GM12878 (cell line): ENCODE results near the gene DGAT2. TPM values are rescaled to one million over a fixed set of nuclear protein-coding genes. Genes with fewer than 3 reads are reported as not detected.

Source experiments
- ATAC-seq: fragments of 200-7000 bp; cut with Tn5 transposase; 3 replicates; pipeline ENCODE4 v1.9.1; 2020; ENCODE audit warnings: mild to moderate bottlenecking, moderate library complexity
- BruUV-seq: library from RNA; stranded (reverse); fragments of 400-500 nt; replicated peaks from 2 replicates; lab custom pipeline; 2021; lab: Mats Ljungman, UMichigan
- CTCF ChIA-PET: fragments of 300-600 bp; sonication (Branson Sonifier 250); formaldehyde crosslinking; extraction: SDS; loops from one replicate; lab custom pipeline; 2021; ENCODE audit warnings: inconsistent platforms; lab: Yijun Ruan, JAX
- POLR2A ChIA-PET: fragments of 350-600 bp; formaldehyde crosslinking; extraction: SDS; loops from one replicate; lab custom pipeline; 2021; ENCODE audit warnings: inconsistent platforms; lab: Charles Lee
- RAD21 ChIA-PET: fragments of 300-600 bp; sonication (Branson Sonifier 250); formaldehyde crosslinking; loops from one replicate; lab custom pipeline; 2023; ENCODE audit warnings: antibody characterized with exemption; ENCODE audit not compliant: unreplicated experiment; lab: Charles Lee
- SMC1A ChIA-PET: fragments of 300-600 bp; sonication (Branson Sonifier 250); formaldehyde crosslinking; loops from one replicate; lab custom pipeline; 2023; ENCODE audit not compliant: unreplicated experiment, uncharacterized antibody; lab: Charles Lee
- DNase-seq: peaks from one replicate; pipeline ENCODE4 v3.0.0-alpha.2; 2011; ENCODE audit warnings: low read depth, low spot score
- FAIRE-seq: peaks from 3 replicates; lab custom pipeline; 2011; peaks lifted over from hg19 to GRCh38; lab: Jason Lieb, UNC
- H2AFZ ChIP-seq: 2 replicates; pipeline ENCODE4 v1.6.0; 2011; ENCODE audit warnings: low read depth, low read length, control low read depth; ENCODE audit not compliant: control insufficient read depth
- H3K27ac ChIP-seq: 2 replicates; pipeline ENCODE4 v1.5.1; 2011; ENCODE audit warnings: control low read depth; ENCODE audit not compliant: control insufficient read depth, insufficient read depth
- H3K27me3 ChIP-seq, 2 experiments: replicated peaks in 1 of 2; 2 replicates each; pipeline versions ENCODE4 v1.6.0 to v1.6.1; 2011; ENCODE audit warnings: low read length in 1 of 2; ENCODE audit not compliant: control insufficient read depth in 2 of 2, insufficient read depth in 2 of 2
- H3K36me3 ChIP-seq, 2 experiments: 2 replicates each; pipeline ENCODE4 v1.5.1; 2011; ENCODE audit warnings: low read length in 1 of 2; ENCODE audit not compliant: control insufficient read depth in 2 of 2, insufficient read depth in 2 of 2
- H3K4me1 ChIP-seq: 2 replicates; pipeline ENCODE4 v1.6.1; 2011; ENCODE audit warnings: mild to moderate bottlenecking, low read length, moderate library complexity, mixed read lengths; ENCODE audit not compliant: control insufficient read depth, insufficient read depth
- H3K4me2 ChIP-seq: 2 replicates; pipeline ENCODE4 v1.6.0; 2011; ENCODE audit warnings: control low read depth; ENCODE audit not compliant: control insufficient read depth, insufficient read depth
- H3K4me3 ChIP-seq: fragments of 200-600 bp; sonication (generic); 2 replicates; pipeline ENCODE4 v1.5.1; 2016
- H3K79me2 ChIP-seq: 2 replicates; pipeline ENCODE4 v1.6.0; 2011; ENCODE audit warnings: low read length; ENCODE audit not compliant: control insufficient read depth, insufficient read depth
- H3K9ac ChIP-seq: 2 replicates; pipeline ENCODE4 v1.8.0; 2011; ENCODE audit warnings: low read length, control low read depth, mixed read lengths; ENCODE audit not compliant: control insufficient read depth, insufficient read depth
- H3K9me3 ChIP-seq: replicated peaks from 3 replicates; pipeline ENCODE4 v1.5.1; 2011; ENCODE audit warnings: mild to moderate bottlenecking, low read length; ENCODE audit not compliant: control insufficient read depth, insufficient read depth
- H4K20me1 ChIP-seq: 2 replicates; pipeline ENCODE4 v1.6.0; 2011; ENCODE audit not compliant: control insufficient read depth, insufficient read depth
- CHD2 ChIP-seq: IDR thresholded peaks from 2 replicates; pipeline ENCODE4 v1.6.1; 2011; ENCODE audit warnings: low read depth, low read length, improper control_type of control experiment, borderline replicate concordance
- CHD4 ChIP-seq: fragments of 200-600 bp; sonication (generic); IDR thresholded peaks from 2 replicates; pipeline ENCODE4 v1.6.1; 2016; ENCODE audit warnings: mild to moderate bottlenecking
- HDAC2 ChIP-seq: fragments of 200-600 bp; sonication (generic); IDR thresholded peaks from 2 replicates; pipeline ENCODE4 v1.6.1; 2017
- IRF4 ChIP-seq: IDR thresholded peaks from 2 replicates; pipeline ENCODE4 v1.6.1; 2011; ENCODE audit warnings: low read depth, low read length
- MXI1 ChIP-seq: fragments of 150-350 bp; IDR thresholded peaks from 2 replicates; pipeline ENCODE4 v1.6.1; 2011; ENCODE audit warnings: low read depth, mild to moderate bottlenecking, inconsistent platforms, low read length, improper control_type of control experiment
- MYB ChIP-seq: fragments of 150-350 bp; IDR thresholded peaks from 2 replicates; pipeline ENCODE4 v1.6.1; 2014; ENCODE audit warnings: mild to moderate bottlenecking, low read depth, low read length, borderline replicate concordance
- NRF1 ChIP-seq: conservative IDR thresholded peaks from 2 replicates; pipeline ENCODE4 v1.6.1; 2011; ENCODE audit warnings: mild to moderate bottlenecking, low read depth, low read length, improper control_type of control experiment
- PML ChIP-seq: IDR thresholded peaks from 2 replicates; pipeline ENCODE4 v1.6.1; 2012; ENCODE audit warnings: low read length, inconsistent platforms
- SMC3 ChIP-seq: IDR thresholded peaks from 2 replicates; pipeline ENCODE4 v1.6.1; 2011; ENCODE audit warnings: low read length, improper control_type of control experiment, borderline replicate concordance
- TCF3 ChIP-seq: IDR thresholded peaks from 2 replicates; pipeline ENCODE4 v1.6.1; 2012; ENCODE audit warnings: low read depth, mild to moderate bottlenecking, low read length, borderline replicate concordance; ENCODE audit not compliant: insufficient read depth
- YY1 ChIP-seq: IDR thresholded peaks from 2 replicates; pipeline ENCODE4 v1.6.1; 2011; ENCODE audit warnings: low read depth, mild to moderate bottlenecking, low read length
- ZNF24 ChIP-seq: fragments of 450-650 bp; IDR thresholded peaks from 2 replicates; pipeline ENCODE4 v1.6.1; 2017; ENCODE audit warnings: antibody characterized with exemption, mild to moderate bottlenecking
- WGBS: methylation state at CpG from one replicate; pipeline ENCODE4 v1.1.6; 2016; ENCODE audit warnings: low lambda C conversion rate; ENCODE audit not compliant: insufficient replicate concordance, insufficient coverage; ENCODE audit errors: missing lambda C conversion rate; 5-methylcytosine and 5-hydroxymethylcytosine counted together
- in situ Hi-C: fragments of 300-500 bp; cut with MboI; formaldehyde crosslinking; loops from 9 replicates; pipeline ENCODE4 v1.14.3; 2018; ENCODE audit warnings: mixed read lengths
- intact Hi-C: fragments of 100-400 bp; cut with micrococcal nuclease; formaldehyde crosslinking; loops from one replicate; pipeline ENCODE4 v1.14.2; 2022; ENCODE audit not compliant: unreplicated experiment
- polyA plus RNA-seq, 11 experiments: library from polyadenylated mRNA; depleted of rRNA in 4 of 11; unstranded in 6 of 11; stranded (reverse) in 5 of 11; fragments of >200 nt; fragmentation: Nextera tagmentation in 4 of 11; fragmentation: Illumina TruSeq in 1 of 11; extraction: Ambion mirVana in 4 of 11; extraction: Trizol in 1 of 11; gene quantifications; 1 replicate in 1 of 11; 2 replicates in 10 of 11; pipeline versions ENCODE4 v1.2.1 to v1.2.3, GENCODE V29; 2011 to 2016; ENCODE audit warnings: inconsistent platforms in 2 of 11, missing spikeins in 2 of 11, low read depth in 1 of 11
- total RNA-seq, 4 experiments: library from RNA; depleted of rRNA in 3 of 4; stranded (reverse); fragments of >200 nt in 3 of 4; fragmentation: Illumina TruSeq in 1 of 4; extraction: Trizol in 1 of 4; gene quantifications; 2 replicates each; pipeline versions ENCODE4 v1.2.1 to v1.2.3, GENCODE V29; 2013 to 2021
- TF ChIP-seq, protein P1 (sequence below): IDR thresholded peaks from 2 replicates; pipeline ENCODE4 v1.6.1; 2012; ENCODE audit warnings: low read depth, low read length, improper control_type of control experiment
- TF ChIP-seq, protein P2 (sequence below): IDR thresholded peaks from 2 replicates; pipeline ENCODE4 v1.6.1; 2012; ENCODE audit warnings: low read depth, low read length, improper control_type of control experiment
- TF ChIP-seq, protein P3 (sequence below): fragments of 450-650 bp; IDR thresholded peaks from 2 replicates; pipeline ENCODE4 v1.6.1; 2017; ENCODE audit warnings: mild to moderate bottlenecking, low read depth, inconsistent platforms; ENCODE audit not compliant: poor library complexity, severe bottlenecking
- TF ChIP-seq, protein P4 (sequence below): fragments of 450-650 bp; IDR thresholded peaks from 2 replicates; pipeline ENCODE4 v1.6.1; 2018; ENCODE audit warnings: borderline replicate concordance, mild to moderate bottlenecking; ENCODE audit not compliant: partially characterized antibody
- TF ChIP-seq, protein P5 (sequence below): IDR thresholded peaks from 2 replicates; pipeline ENCODE4 v1.6.1; 2011; ENCODE audit warnings: low read depth, low read length, improper control_type of control experiment, borderline replicate concordance

Gene DGAT2
- total and polyA plus RNA-seq, 10 of the 15 experiments (the other 5 are each of a cell fraction or from before 2014, with no cell fraction given) = 5.1 to 25.9 (median 17.6) TPM

DNA sequence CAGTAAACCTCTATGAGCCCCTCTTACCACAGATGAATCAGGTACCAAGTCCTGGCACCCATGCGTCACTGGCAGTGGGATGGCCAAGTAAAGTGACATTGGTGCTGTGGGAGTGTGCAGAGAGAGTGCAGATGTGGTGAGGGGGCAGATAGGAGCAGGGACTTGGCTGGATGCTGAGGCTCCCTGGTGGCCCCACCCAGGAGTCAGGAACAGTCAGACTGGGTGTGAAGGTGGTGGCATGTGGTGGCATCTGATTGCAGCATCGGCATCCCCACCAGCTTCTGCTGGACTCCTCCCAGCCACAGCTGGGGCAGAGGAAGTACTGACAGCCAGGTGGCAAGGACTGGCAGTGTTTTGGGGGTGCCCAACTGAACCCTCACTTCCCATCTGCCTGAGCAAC is 11.4 kb downstream of the DGAT2 start:
- Histone ChIP-seq H2AFZ (no peak overlapping the region), H3K9ac (no peak overlapping the region), H3K9me3 (no peaks in the 10 kb centered on the region), H3K27me3 (no peaks in the 10 kb centered on the region), H3K4me1 (peaks cover 6% of the 10 kb centered on the region; the same call in 1 of the 2 replicates), H3K4me3 (no peak overlapping the region), H4K20me1 (no peaks in the 10 kb centered on the region), H3K4me2 (no peak overlapping the region), H3K79me2 (no peaks in the 10 kb centered on the region), H3K27ac (no peak overlapping the region), H3K36me3 (no peaks in the 10 kb centered on the region; a peak in 1 of 4 replicates)
- ATAC-seq (no peak), FAIRE-seq (no peak), DNase-seq (no peak)
- TF ChIP-seq, protein P1, sequence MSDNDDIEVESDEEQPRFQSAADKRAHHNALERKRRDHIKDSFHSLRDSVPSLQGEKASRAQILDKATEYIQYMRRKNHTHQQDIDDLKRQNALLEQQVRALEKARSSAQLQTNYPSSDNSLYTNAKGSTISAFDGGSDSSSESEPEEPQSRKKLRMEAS = no peak
- TF ChIP-seq IRF4 (no peak), TCF3 (no peak), CHD2 (no peak), ZNF24 (no peak), HDAC2 (no peak), SMC3 (no peak), MYB (no peak), MXI1 (no peak), CHD4 (no peak), PML (no peak), NRF1 (no peak), YY1 (no peak)
- TF ChIP-seq, protein P2, sequence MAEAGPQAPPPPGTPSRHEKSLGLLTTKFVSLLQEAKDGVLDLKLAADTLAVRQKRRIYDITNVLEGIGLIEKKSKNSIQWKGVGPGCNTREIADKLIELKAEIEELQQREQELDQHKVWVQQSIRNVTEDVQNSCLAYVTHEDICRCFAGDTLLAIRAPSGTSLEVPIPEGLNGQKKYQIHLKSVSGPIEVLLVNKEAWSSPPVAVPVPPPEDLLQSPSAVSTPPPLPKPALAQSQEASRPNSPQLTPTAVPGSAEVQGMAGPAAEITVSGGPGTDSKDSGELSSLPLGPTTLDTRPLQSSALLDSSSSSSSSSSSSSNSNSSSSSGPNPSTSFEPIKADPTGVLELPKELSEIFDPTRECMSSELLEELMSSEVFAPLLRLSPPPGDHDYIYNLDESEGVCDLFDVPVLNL = no peak
- TF ChIP-seq, protein P3, sequence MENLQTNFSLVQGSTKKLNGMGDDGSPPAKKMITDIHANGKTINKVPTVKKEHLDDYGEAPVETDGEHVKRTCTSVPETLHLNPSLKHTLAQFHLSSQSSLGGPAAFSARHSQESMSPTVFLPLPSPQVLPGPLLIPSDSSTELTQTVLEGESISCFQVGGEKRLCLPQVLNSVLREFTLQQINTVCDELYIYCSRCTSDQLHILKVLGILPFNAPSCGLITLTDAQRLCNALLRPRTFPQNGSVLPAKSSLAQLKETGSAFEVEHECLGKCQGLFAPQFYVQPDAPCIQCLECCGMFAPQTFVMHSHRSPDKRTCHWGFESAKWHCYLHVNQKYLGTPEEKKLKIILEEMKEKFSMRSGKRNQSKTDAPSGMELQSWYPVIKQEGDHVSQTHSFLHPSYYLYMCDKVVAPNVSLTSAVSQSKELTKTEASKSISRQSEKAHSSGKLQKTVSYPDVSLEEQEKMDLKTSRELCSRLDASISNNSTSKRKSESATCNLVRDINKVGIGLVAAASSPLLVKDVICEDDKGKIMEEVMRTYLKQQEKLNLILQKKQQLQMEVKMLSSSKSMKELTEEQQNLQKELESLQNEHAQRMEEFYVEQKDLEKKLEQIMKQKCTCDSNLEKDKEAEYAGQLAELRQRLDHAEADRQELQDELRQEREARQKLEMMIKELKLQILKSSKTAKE = no peak
- TF ChIP-seq, protein P4, sequence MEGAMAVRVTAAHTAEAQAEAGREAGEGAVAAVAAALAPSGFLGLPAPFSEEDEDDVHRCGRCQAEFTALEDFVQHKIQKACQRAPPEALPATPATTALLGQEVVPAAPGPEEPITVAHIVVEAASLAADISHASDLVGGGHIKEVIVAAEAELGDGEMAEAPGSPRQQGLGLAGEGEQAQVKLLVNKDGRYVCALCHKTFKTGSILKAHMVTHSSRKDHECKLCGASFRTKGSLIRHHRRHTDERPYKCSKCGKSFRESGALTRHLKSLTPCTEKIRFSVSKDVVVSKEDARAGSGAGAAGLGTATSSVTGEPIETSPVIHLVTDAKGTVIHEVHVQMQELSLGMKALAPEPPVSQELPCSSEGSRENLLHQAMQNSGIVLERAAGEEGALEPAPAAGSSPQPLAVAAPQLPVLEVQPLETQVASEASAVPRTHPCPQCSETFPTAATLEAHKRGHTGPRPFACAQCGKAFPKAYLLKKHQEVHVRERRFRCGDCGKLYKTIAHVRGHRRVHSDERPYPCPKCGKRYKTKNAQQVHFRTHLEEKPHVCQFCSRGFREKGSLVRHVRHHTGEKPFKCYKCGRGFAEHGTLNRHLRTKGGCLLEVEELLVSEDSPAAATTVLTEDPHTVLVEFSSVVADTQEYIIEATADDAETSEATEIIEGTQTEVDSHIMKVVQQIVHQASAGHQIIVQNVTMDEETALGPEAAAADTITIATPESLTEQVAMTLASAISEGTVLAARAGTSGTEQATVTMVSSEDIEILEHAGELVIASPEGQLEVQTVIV = no peak
- TF ChIP-seq, protein P5, sequence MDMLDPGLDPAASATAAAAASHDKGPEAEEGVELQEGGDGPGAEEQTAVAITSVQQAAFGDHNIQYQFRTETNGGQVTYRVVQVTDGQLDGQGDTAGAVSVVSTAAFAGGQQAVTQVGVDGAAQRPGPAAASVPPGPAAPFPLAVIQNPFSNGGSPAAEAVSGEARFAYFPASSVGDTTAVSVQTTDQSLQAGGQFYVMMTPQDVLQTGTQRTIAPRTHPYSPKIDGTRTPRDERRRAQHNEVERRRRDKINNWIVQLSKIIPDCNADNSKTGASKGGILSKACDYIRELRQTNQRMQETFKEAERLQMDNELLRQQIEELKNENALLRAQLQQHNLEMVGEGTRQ = no peak
- CTCF ChIA-PET = interaction anchor here (1.0 kb wide), 1 partner anchor 87 kb away, joined by 3 read pairs; no protein-coding TSS in a partner anchor
- in situ Hi-C loops = no loop called here
- SMC1A ChIA-PET = no interaction called here
- WGBS = 50% methylated on average over 2 of the region's 2 CpGs
- POLR2A ChIA-PET = no interaction called here
- no TSS peak for BruUV-seq
- intact Hi-C loops = no loop called here
- RAD21 ChIA-PET = no interaction called here
